GM12878 (cell line): ENCODE results near the gene TRPV3. TPM values are rescaled to one million over a fixed set of nuclear protein-coding genes. Genes with fewer than 3 reads are reported as not detected.

Experiments used
- ATAC-seq: fragments of 200-7000 bp; cut with Tn5 transposase; 3 replicates; pipeline ENCODE4 v1.9.1; 2020; ENCODE audit warnings: mild to moderate bottlenecking, moderate library complexity
- BruUV-seq: library from RNA; stranded (reverse); fragments of 400-500 nt; replicated peaks from 2 replicates; lab custom pipeline; 2021; lab: Mats Ljungman, UMichigan
- CTCF ChIA-PET: fragments of 300-600 bp; sonication (Branson Sonifier 250); formaldehyde crosslinking; extraction: SDS; loops from one replicate; lab custom pipeline; 2021; ENCODE audit warnings: inconsistent platforms; lab: Yijun Ruan, JAX
- POLR2A ChIA-PET: fragments of 350-600 bp; formaldehyde crosslinking; extraction: SDS; loops from one replicate; lab custom pipeline; 2021; ENCODE audit warnings: inconsistent platforms; lab: Charles Lee
- RAD21 ChIA-PET: fragments of 300-600 bp; sonication (Branson Sonifier 250); formaldehyde crosslinking; loops from one replicate; lab custom pipeline; 2023; ENCODE audit warnings: antibody characterized with exemption; ENCODE audit not compliant: unreplicated experiment; lab: Charles Lee
- SMC1A ChIA-PET: fragments of 300-600 bp; sonication (Branson Sonifier 250); formaldehyde crosslinking; loops from one replicate; lab custom pipeline; 2023; ENCODE audit not compliant: unreplicated experiment, uncharacterized antibody; lab: Charles Lee
- DNase-seq: peaks from one replicate; pipeline ENCODE4 v3.0.0-alpha.2; 2011; ENCODE audit warnings: low read depth, low spot score
- FAIRE-seq: peaks from 3 replicates; lab custom pipeline; 2011; peaks lifted over from hg19 to GRCh38; lab: Jason Lieb, UNC
- H2AFZ ChIP-seq: 2 replicates; pipeline ENCODE4 v1.6.0; 2011; ENCODE audit warnings: low read depth, low read length, control low read depth; ENCODE audit not compliant: control insufficient read depth
- H3K27ac ChIP-seq: 2 replicates; pipeline ENCODE4 v1.5.1; 2011; ENCODE audit warnings: control low read depth; ENCODE audit not compliant: control insufficient read depth, insufficient read depth
- H3K27me3 ChIP-seq, 2 experiments: replicated peaks in 1 of 2; 2 replicates each; pipeline versions ENCODE4 v1.6.0 to v1.6.1; 2011; ENCODE audit warnings: low read length in 1 of 2; ENCODE audit not compliant: control insufficient read depth in 2 of 2, insufficient read depth in 2 of 2
- H3K36me3 ChIP-seq, 2 experiments: 2 replicates each; pipeline ENCODE4 v1.5.1; 2011; ENCODE audit warnings: low read length in 1 of 2; ENCODE audit not compliant: control insufficient read depth in 2 of 2, insufficient read depth in 2 of 2
- H3K4me1 ChIP-seq: 2 replicates; pipeline ENCODE4 v1.6.1; 2011; ENCODE audit warnings: mild to moderate bottlenecking, low read length, moderate library complexity, mixed read lengths; ENCODE audit not compliant: control insufficient read depth, insufficient read depth
- H3K4me2 ChIP-seq: 2 replicates; pipeline ENCODE4 v1.6.0; 2011; ENCODE audit warnings: control low read depth; ENCODE audit not compliant: control insufficient read depth, insufficient read depth
- H3K4me3 ChIP-seq: fragments of 200-600 bp; sonication (generic); 2 replicates; pipeline ENCODE4 v1.5.1; 2016
- H3K79me2 ChIP-seq: 2 replicates; pipeline ENCODE4 v1.6.0; 2011; ENCODE audit warnings: low read length; ENCODE audit not compliant: control insufficient read depth, insufficient read depth
- H3K9ac ChIP-seq: 2 replicates; pipeline ENCODE4 v1.8.0; 2011; ENCODE audit warnings: low read length, control low read depth, mixed read lengths; ENCODE audit not compliant: control insufficient read depth, insufficient read depth
- H3K9me3 ChIP-seq: replicated peaks from 3 replicates; pipeline ENCODE4 v1.5.1; 2011; ENCODE audit warnings: mild to moderate bottlenecking, low read length; ENCODE audit not compliant: control insufficient read depth, insufficient read depth
- H4K20me1 ChIP-seq: 2 replicates; pipeline ENCODE4 v1.6.0; 2011; ENCODE audit not compliant: control insufficient read depth, insufficient read depth
- BCL11A ChIP-seq: IDR thresholded peaks from 2 replicates; pipeline ENCODE4 v1.6.1; 2011; ENCODE audit warnings: low read depth, low read length
- BCL3 ChIP-seq: IDR thresholded peaks from 2 replicates; pipeline ENCODE4 v1.6.1; 2011; ENCODE audit warnings: borderline replicate concordance, low read depth, mild to moderate bottlenecking, moderate library complexity, low read length; ENCODE audit not compliant: insufficient read depth, poor library complexity, severe bottlenecking
- IKZF1 ChIP-seq: fragments of 450-650 bp; conservative IDR thresholded peaks from 2 replicates; pipeline ENCODE4 v1.6.1; 2017; ENCODE audit warnings: antibody characterized with exemption, mild to moderate bottlenecking
- KAT2A ChIP-seq: conservative IDR thresholded peaks from 2 replicates; pipeline ENCODE4 v1.6.1; 2011; ENCODE audit warnings: low read depth, low read length; ENCODE audit not compliant: control insufficient read depth
- KLF5 ChIP-seq: fragments of 450-650 bp; IDR thresholded peaks from 2 replicates; pipeline ENCODE4 v1.6.1; 2014; ENCODE audit warnings: mild to moderate bottlenecking; ENCODE audit not compliant: partially characterized antibody
- POLR2A ChIP-seq: IDR thresholded peaks from 2 replicates; pipeline ENCODE4 v1.6.1; 2011; ENCODE audit warnings: low read depth, mild to moderate bottlenecking, low read length
- RAD51 ChIP-seq: fragments of 450-650 bp; IDR thresholded peaks from 2 replicates; pipeline ENCODE4 v1.6.1; 2016; ENCODE audit warnings: moderate library complexity, mild to moderate bottlenecking, inconsistent platforms
- SRF ChIP-seq, 2 experiments: IDR thresholded peaks; 2 replicates each; pipeline ENCODE4 v1.6.1; 2011; ENCODE audit warnings: low read depth in 2 of 2, low read length in 2 of 2, mild to moderate bottlenecking in 1 of 2, moderate library complexity in 1 of 2
- WRNIP1 ChIP-seq: IDR thresholded peaks from 2 replicates; pipeline ENCODE4 v1.6.1; 2011; ENCODE audit warnings: low read depth, low read length, improper control_type of control experiment, borderline replicate concordance
- ZNF217 ChIP-seq: fragments of 450-650 bp; IDR thresholded peaks from 2 replicates; pipeline ENCODE4 v1.6.1; 2017; ENCODE audit warnings: antibody characterized with exemption, mild to moderate bottlenecking
- whole genome bisulfite sequencing: methylation state at CpG from one replicate; pipeline ENCODE4 v1.1.6; 2016; ENCODE audit warnings: low lambda C conversion rate; ENCODE audit not compliant: insufficient replicate concordance, insufficient coverage; ENCODE audit errors: missing lambda C conversion rate; 5-methylcytosine and 5-hydroxymethylcytosine counted together
- in situ Hi-C: fragments of 300-500 bp; cut with MboI; formaldehyde crosslinking; loops from 9 replicates; pipeline ENCODE4 v1.14.3; 2018; ENCODE audit warnings: mixed read lengths
- intact Hi-C: fragments of 100-400 bp; cut with micrococcal nuclease; formaldehyde crosslinking; loops from one replicate; pipeline ENCODE4 v1.14.2; 2022; ENCODE audit not compliant: unreplicated experiment
- polyA plus RNA-seq, 11 experiments: library from polyadenylated mRNA; depleted of rRNA in 4 of 11; unstranded in 6 of 11; stranded (reverse) in 5 of 11; fragments of >200 nt; fragmentation: Nextera tagmentation in 4 of 11; fragmentation: Illumina TruSeq in 1 of 11; extraction: Ambion mirVana in 4 of 11; extraction: Trizol in 1 of 11; gene quantifications; 1 replicate in 1 of 11; 2 replicates in 10 of 11; pipeline versions ENCODE4 v1.2.1 to v1.2.3, GENCODE V29; 2011 to 2016; ENCODE audit warnings: inconsistent platforms in 2 of 11, missing spikeins in 2 of 11, low read depth in 1 of 11
- total RNA-seq, 4 experiments: library from RNA; depleted of rRNA in 3 of 4; stranded (reverse); fragments of >200 nt in 3 of 4; fragmentation: Illumina TruSeq in 1 of 4; extraction: Trizol in 1 of 4; gene quantifications; 2 replicates each; pipeline versions ENCODE4 v1.2.1 to v1.2.3, GENCODE V29; 2013 to 2021
- TF ChIP-seq, protein P1 (sequence below): fragments of 450-650 bp; IDR thresholded peaks from 2 replicates; pipeline ENCODE4 v1.6.1; 2017; ENCODE audit warnings: mild to moderate bottlenecking, moderate library complexity
- TF ChIP-seq, protein P2 (sequence below): fragments of 450-650 bp; IDR thresholded peaks from 2 replicates; pipeline ENCODE4 v1.6.1; 2016; ENCODE audit warnings: mild to moderate bottlenecking
- TF ChIP-seq, protein P3 (sequence below), 3 experiments: IDR thresholded peaks in 2 of 3; conservative IDR thresholded peaks in 1 of 3; 2 replicates each; pipeline ENCODE4 v1.5.1; 2011; ENCODE audit warnings: low read depth in 3 of 3, low read length in 3 of 3, mild to moderate bottlenecking in 3 of 3, control low read depth in 2 of 3, moderate library complexity in 2 of 3, inconsistent platforms in 1 of 3, mixed read lengths in 1 of 3; ENCODE audit not compliant: control insufficient read depth in 2 of 3, insufficient read depth in 1 of 3; ENCODE audit errors: extremely low read depth in 1 of 3

TRPV3 gene
- total and polyA plus RNA-seq, 10 of the 15 experiments (the other 5 are each of a cell fraction or from before 2014, with no cell fraction given) = 0.52 to 12.0 (median 2.7) TPM

DNA sequence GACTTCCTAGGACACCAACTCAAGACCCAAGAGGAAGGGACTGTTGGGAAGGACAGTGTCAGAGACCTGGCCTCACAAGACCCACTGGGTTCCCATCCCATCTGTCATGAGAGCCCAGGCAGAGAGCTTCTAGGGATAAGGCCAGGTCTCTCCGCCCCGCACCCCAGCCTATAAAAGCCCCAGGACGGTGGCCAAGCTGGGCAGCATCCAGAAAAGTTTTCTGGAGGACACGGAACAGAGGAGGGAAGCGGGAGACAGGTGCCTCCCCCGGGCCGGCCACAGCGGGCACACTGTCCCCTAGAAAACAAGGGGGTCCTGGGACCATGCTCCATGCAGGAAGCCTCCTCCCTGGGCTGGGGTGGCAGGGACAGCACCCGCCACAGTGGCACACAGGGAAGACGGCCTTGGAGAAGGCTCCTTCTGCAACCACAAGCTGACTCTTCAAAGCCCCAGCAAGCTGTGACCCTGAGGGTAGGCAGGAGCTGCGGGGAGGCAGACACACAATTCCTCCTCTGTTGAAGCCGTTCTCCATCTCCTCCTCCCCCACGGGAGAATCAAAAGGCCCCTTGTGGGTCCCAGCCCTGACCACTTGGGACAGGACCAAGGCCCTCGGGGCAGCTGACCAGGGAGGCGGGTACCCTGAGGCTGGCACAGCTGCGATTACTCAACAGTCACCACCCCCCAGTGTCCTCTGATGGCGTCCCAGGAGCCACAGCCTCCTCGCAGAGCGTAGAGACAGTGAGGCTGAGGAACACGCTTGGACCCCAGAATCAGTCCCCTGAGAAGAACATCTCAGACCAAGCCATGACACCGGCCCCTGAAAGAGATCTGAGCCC, 26.1 kb downstream of the TRPV3 start:
- intact Hi-C loops = no loop called here
- POLR2A ChIA-PET = no interaction called here
- FAIRE-seq (no peak), DNase-seq (no peak), ATAC-seq (no peak)
- SMC1A ChIA-PET = interaction anchor here (0.6 kb wide), 1 partner anchor 29 kb away, joined by 3 read pairs; no protein-coding TSS in a partner anchor
- H2AFZ ChIP-seq = no peak overlapping the region
- 85% methylated on average over 21 of the region's 21 CpGs for WGBS
- H3K4me3 ChIP-seq = no peak overlapping the region
- H3K4me1 ChIP-seq = peaks cover 3% of the 10 kb centered on the region
- CTCF ChIA-PET = no interaction called here
- H3K9me3 ChIP-seq = no peaks in the 10 kb centered on the region
- peaks cover 0 to 5% of the 10 kb centered on the region in 2 experiments; a peak in 2 of 4 replicates for H3K36me3 ChIP-seq
- H4K20me1 ChIP-seq = no peaks in the 10 kb centered on the region; the same call in 1 of the 2 replicates
- H3K4me2 ChIP-seq = no peak overlapping the region
- H3K79me2 ChIP-seq = no peaks in the 10 kb centered on the region
- no peaks in the 10 kb centered on the region for H3K27me3 ChIP-seq
- BruUV-seq = no TSS peak
- H3K9ac ChIP-seq = no peak overlapping the region
- TF ChIP-seq, protein P1, sequence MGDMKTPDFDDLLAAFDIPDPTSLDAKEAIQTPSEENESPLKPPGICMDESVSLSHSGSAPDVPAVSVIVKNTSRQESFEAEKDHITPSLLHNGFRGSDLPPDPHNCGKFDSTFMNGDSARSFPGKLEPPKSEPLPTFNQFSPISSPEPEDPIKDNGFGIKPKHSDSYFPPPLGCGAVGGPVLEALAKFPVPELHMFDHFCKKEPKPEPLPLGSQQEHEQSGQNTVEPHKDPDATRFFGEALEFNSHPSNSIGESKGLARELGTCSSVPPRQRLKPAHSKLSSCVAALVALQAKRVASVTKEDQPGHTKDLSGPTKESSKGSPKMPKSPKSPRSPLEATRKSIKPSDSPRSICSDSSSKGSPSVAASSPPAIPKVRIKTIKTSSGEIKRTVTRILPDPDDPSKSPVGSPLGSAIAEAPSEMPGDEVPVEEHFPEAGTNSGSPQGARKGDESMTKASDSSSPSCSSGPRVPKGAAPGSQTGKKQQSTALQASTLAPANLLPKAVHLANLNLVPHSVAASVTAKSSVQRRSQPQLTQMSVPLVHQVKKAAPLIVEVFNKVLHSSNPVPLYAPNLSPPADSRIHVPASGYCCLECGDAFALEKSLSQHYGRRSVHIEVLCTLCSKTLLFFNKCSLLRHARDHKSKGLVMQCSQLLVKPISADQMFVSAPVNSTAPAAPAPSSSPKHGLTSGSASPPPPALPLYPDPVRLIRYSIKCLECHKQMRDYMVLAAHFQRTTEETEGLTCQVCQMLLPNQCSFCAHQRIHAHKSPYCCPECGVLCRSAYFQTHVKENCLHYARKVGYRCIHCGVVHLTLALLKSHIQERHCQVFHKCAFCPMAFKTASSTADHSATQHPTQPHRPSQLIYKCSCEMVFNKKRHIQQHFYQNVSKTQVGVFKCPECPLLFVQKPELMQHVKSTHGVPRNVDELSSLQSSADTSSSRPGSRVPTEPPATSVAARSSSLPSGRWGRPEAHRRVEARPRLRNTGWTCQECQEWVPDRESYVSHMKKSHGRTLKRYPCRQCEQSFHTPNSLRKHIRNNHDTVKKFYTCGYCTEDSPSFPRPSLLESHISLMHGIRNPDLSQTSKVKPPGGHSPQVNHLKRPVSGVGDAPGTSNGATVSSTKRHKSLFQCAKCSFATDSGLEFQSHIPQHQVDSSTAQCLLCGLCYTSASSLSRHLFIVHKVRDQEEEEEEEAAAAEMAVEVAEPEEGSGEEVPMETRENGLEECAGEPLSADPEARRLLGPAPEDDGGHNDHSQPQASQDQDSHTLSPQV = no peak
- TF ChIP-seq IKZF1 = no peak
- no peak for TF ChIP-seq RAD51
- no peak for TF ChIP-seq BCL3
- TF ChIP-seq, protein P2, sequence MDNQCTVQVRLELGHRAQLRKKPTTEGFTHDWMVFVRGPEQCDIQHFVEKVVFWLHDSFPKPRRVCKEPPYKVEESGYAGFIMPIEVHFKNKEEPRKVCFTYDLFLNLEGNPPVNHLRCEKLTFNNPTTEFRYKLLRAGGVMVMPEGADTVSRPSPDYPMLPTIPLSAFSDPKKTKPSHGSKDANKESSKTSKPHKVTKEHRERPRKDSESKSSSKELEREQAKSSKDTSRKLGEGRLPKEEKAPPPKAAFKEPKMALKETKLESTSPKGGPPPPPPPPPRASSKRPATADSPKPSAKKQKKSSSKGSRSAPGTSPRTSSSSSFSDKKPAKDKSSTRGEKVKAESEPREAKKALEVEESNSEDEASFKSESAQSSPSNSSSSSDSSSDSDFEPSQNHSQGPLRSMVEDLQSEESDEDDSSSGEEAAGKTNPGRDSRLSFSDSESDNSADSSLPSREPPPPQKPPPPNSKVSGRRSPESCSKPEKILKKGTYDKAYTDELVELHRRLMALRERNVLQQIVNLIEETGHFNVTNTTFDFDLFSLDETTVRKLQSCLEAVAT = no peak
- TF ChIP-seq SRF (IDR thresholded peaks at IDR 0.05; ENCODE audit: low read depth in 2 of 2, low read length in 2 of 2) = no peak
- no peak for TF ChIP-seq WRNIP1
- no peak for TF ChIP-seq ZNF217
- no peak for TF ChIP-seq BCL11A
- TF ChIP-seq, protein P3, sequence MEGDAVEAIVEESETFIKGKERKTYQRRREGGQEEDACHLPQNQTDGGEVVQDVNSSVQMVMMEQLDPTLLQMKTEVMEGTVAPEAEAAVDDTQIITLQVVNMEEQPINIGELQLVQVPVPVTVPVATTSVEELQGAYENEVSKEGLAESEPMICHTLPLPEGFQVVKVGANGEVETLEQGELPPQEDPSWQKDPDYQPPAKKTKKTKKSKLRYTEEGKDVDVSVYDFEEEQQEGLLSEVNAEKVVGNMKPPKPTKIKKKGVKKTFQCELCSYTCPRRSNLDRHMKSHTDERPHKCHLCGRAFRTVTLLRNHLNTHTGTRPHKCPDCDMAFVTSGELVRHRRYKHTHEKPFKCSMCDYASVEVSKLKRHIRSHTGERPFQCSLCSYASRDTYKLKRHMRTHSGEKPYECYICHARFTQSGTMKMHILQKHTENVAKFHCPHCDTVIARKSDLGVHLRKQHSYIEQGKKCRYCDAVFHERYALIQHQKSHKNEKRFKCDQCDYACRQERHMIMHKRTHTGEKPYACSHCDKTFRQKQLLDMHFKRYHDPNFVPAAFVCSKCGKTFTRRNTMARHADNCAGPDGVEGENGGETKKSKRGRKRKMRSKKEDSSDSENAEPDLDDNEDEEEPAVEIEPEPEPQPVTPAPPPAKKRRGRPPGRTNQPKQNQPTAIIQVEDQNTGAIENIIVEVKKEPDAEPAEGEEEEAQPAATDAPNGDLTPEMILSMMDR (IDR thresholded peaks at IDR 0.05 in 2 of 3, conservative IDR thresholded peaks at IDR 0.05 in 1 of 3; ENCODE audit: control insufficient read depth in 2 of 3, extremely low read depth in 1 of 3, insufficient read depth in 1 of 3, low read depth in 3 of 3, low read length in 3 of 3) = no peak
- TF ChIP-seq KAT2A = no peak
- no peak for TF ChIP-seq KLF5
- no peak for TF ChIP-seq POLR2A
- TF ChIP-seq, all 136 proteins: peak for 0
- RAD21 ChIA-PET = no interaction called here
- in situ Hi-C loops = no loop called here
- no peak overlapping the region for H3K27ac ChIP-seq
